ENCODE measurements around the gene CRBN.

CRBN gene

GRCh38 chr3:3160826-3161225 is 18.7 kb downstream of the CRBN start:
- H3K4me3 ChIP-seq (replicated peaks in 1 of 2; ENCODE audit: low read depth in 2 of 2, low read length in 2 of 2), result no peak overlapping the region
- DNase-seq (ENCODE audit: low read depth in 2 of 2), result no peak
- TF ChIP-seq CTCF (IDR thresholded peaks at IDR 0.05; ENCODE audit: low read depth, low read length), result no peak

GRCh38 chr3:3157484-3157883 is 22.0 kb downstream of the CRBN start:
- no peak for DNase-seq (ENCODE audit: low read depth in 2 of 2)
- no peak overlapping the region for H3K4me3 ChIP-seq (replicated peaks in 1 of 2; ENCODE audit: low read depth in 2 of 2, low read length in 2 of 2)
- TF ChIP-seq CTCF (IDR thresholded peaks at IDR 0.05; ENCODE audit: low read depth, low read length), result no peak

- no peak for TF ChIP-seq CTCF (IDR thresholded peaks at IDR 0.05; ENCODE audit: low read depth, low read length)
- H3K4me3 ChIP-seq (replicated peaks in 1 of 2; ENCODE audit: low read depth in 2 of 2, low read length in 2 of 2), result no peak overlapping the region
- no peak for DNase-seq (ENCODE audit: low read depth in 2 of 2)
Measured at GRCh38 chr3:3154879-3155610, 24.4 kb downstream of the CRBN start.

- H3K4me3 ChIP-seq (replicated peaks in 1 of 2; ENCODE audit: low read depth in 2 of 2, low read length in 2 of 2), result no peak overlapping the region
- DNase-seq (ENCODE audit: low read depth in 2 of 2), result no peak
- no peak for TF ChIP-seq CTCF (IDR thresholded peaks at IDR 0.05; ENCODE audit: low read depth, low read length)
Measured at GRCh38 chr3:3151513-3151912, 28.0 kb downstream of the CRBN start.

GRCh38 chr3:3149560-3149959 is 29.9 kb downstream of the CRBN start:
- DNase-seq (ENCODE audit: low read depth in 2 of 2), result no peak
- no peak overlapping the region for H3K4me3 ChIP-seq (replicated peaks in 1 of 2; ENCODE audit: low read depth in 2 of 2, low read length in 2 of 2)
- no peak for TF ChIP-seq CTCF (IDR thresholded peaks at IDR 0.05; ENCODE audit: low read depth, low read length)

GRCh38 chr3:3145831-3146230 is 33.7 kb downstream of the CRBN start:
- no peak for DNase-seq (ENCODE audit: low read depth in 2 of 2)
- TF ChIP-seq CTCF (IDR thresholded peaks at IDR 0.05; ENCODE audit: low read depth, low read length), result no peak
- H3K4me3 ChIP-seq (replicated peaks in 1 of 2; ENCODE audit: low read depth in 2 of 2, low read length in 2 of 2), result no peak overlapping the region

GRCh38 chr3:3141939-3142338 is 37.6 kb downstream of the CRBN start:
- no peak overlapping the region for H3K4me3 ChIP-seq (replicated peaks in 1 of 2; ENCODE audit: low read depth in 2 of 2, low read length in 2 of 2)
- no peak for DNase-seq (ENCODE audit: low read depth in 2 of 2)
- TF ChIP-seq CTCF (IDR thresholded peaks at IDR 0.05; ENCODE audit: low read depth, low read length), result no peak

All from cardiac fibroblast (primary cell).